ENCODE data around the gene TSHZ2.

Gene TSHZ2

GRCh38 chr20:53296451-53297153 lies 324.4 kb downstream of the TSHZ2 start:
- POLR2A ChIA-PET = no interaction called here
- CTCF ChIA-PET = interaction anchor here (0.6 kb wide), 1 partner anchor 64 kb away, joined by 3 read pairs; no protein-coding TSS in a partner anchor
- no peak for DNase-seq (ENCODE audit: extremely low spot score)
- no peak for TF ChIP-seq CTCF (IDR thresholded peaks at IDR 0.05; ENCODE audit: control extremely low read depth, extremely low read depth, low read depth, missing control alignments)

- no peak for TF ChIP-seq CTCF (IDR thresholded peaks at IDR 0.05; ENCODE audit: control extremely low read depth, extremely low read depth, low read depth, missing control alignments)
- CTCF ChIA-PET = no interaction called here
- POLR2A ChIA-PET = no interaction called here
- no peak for DNase-seq (ENCODE audit: extremely low spot score)
These were observed 325.0 kb downstream of the TSHZ2 start for GRCh38 chr20:53297154-53297529.

- CTCF ChIA-PET = no interaction called here
- no peak for TF ChIP-seq CTCF (IDR thresholded peaks at IDR 0.05; ENCODE audit: control extremely low read depth, extremely low read depth, low read depth, missing control alignments)
- POLR2A ChIA-PET = no interaction called here
- DNase-seq (ENCODE audit: extremely low spot score) = no peak
These were observed 326.1 kb downstream of the TSHZ2 start for GRCh38 chr20:53298260-53298659.

- ChIA-PET CTCF (no interaction called here), POLR2A (no interaction called here)
- TF ChIP-seq CTCF (IDR thresholded peaks at IDR 0.05; ENCODE audit: control extremely low read depth, extremely low read depth, low read depth, missing control alignments) = no peak
- DNase-seq (ENCODE audit: extremely low spot score) = no peak
These were observed 326.8 kb downstream of the TSHZ2 start for GRCh38 chr20:53298911-53299310.

GRCh38 chr20:53299831-53300230 lies 327.7 kb downstream of the TSHZ2 start:
- no peak for TF ChIP-seq CTCF (IDR thresholded peaks at IDR 0.05; ENCODE audit: control extremely low read depth, extremely low read depth, low read depth, missing control alignments)
- POLR2A ChIA-PET = no interaction called here
- CTCF ChIA-PET = no interaction called here
- DNase-seq (ENCODE audit: extremely low spot score) = no peak

GRCh38 chr20:53301869-53302268 lies 329.7 kb downstream of the TSHZ2 start:
- DNase-seq (ENCODE audit: extremely low spot score) = no peak
- CTCF ChIA-PET = no interaction called here
- no peak for TF ChIP-seq CTCF (IDR thresholded peaks at IDR 0.05; ENCODE audit: control extremely low read depth, extremely low read depth, low read depth, missing control alignments)
- POLR2A ChIA-PET = no interaction called here
